Stomach (tissue), 9 donors: ENCODE measurements around the gene ASIC2. TPM values are rescaled to one million over a fixed set of nuclear protein-coding genes. Genes with fewer than 3 reads are reported as not detected.

Experiments
- DNase-seq, 2 donors: peaks; one replicate each; pipeline versions ENCODE4 v3.0.0 to v3.0.0-alpha.2; 2013 to 2019
- H3K27ac ChIP-seq, 5 donors: fragments of 200-600 bp in 4 of 5; sonication (generic) in 4 of 5; one replicate each; pipeline ENCODE4 v1.5.1; 2013 to 2019; ENCODE audit warnings: mild to moderate bottlenecking in 1 of 5, moderate library complexity in 1 of 5
- H3K27me3 ChIP-seq, 3 donors: fragments of 200-600 bp; sonication (generic); one replicate each; pipeline ENCODE4 v1.5.1; 2017 to 2019; ENCODE audit warnings: mixed run types in 1 of 3
- H3K36me3 ChIP-seq, 4 donors: fragments of 200-600 bp; sonication (generic); 1 replicate in 3 of 4; 2 replicates in 1 of 4; pipeline ENCODE4 v1.5.1; 2016 to 2019
- H3K4me1 ChIP-seq, 4 donors: fragments of 200-600 bp; sonication (generic); one replicate each; pipeline ENCODE4 v1.5.1; 2016 to 2019
- H3K4me3 ChIP-seq, 4 donors: fragments of 200-600 bp; sonication (generic) in 3 of 4; one replicate each; pipeline ENCODE4 v1.5.1; 2016 to 2019; ENCODE audit warnings: mild to moderate bottlenecking in 1 of 4
- H3K9me3 ChIP-seq, 4 donors: fragments of 200-600 bp; sonication (generic); one replicate each; pipeline ENCODE4 v1.5.1; 2016 to 2019
- CTCF ChIP-seq, 7 experiments: fragments of 450-650 bp in 4 of 7; fragments of 200-600 bp in 3 of 7; sonication (generic) in 3 of 7; IDR thresholded peaks; one replicate each; pipeline ENCODE4 v1.5.1; 2016 to 2019; ENCODE audit warnings: antibody characterized with exemption in 7 of 7, control low read depth in 2 of 7, mild to moderate bottlenecking in 1 of 7
- EP300 ChIP-seq: sonication (generic); formaldehyde crosslinking; IDR thresholded peaks from one replicate; pipeline ENCODE4 v1.6.1; 2017; ENCODE audit warnings: antibody characterized with exemption
- POLR2A ChIP-seq, 4 donors: fragments of 450-650 bp; IDR thresholded peaks; one replicate each; pipeline ENCODE4 v1.6.1; 2016; ENCODE audit warnings: antibody characterized with exemption in 4 of 4, control low read depth in 2 of 4, mild to moderate bottlenecking in 1 of 4, moderate library complexity in 1 of 4
- POLR2AphosphoS5 ChIP-seq, 3 donors: sonication (generic); formaldehyde crosslinking; IDR thresholded peaks; one replicate each; pipeline ENCODE4 v1.6.1; 2016; ENCODE audit warnings: antibody characterized with exemption in 3 of 3
- WGBS, 5 donors: extraction: QIAGEN DNeasy Blood & Tissue Kit in 3 of 5; methylation state at CpG; one replicate each; pipeline versions ENCODE4 v1.1.5 to v1.1.7; 2013 to 2018; 5-methylcytosine and 5-hydroxymethylcytosine counted together
- intact Hi-C: fragments of 100-400 bp; cut with DNase I; formaldehyde crosslinking; loops from one replicate; pipeline ENCODE4 v1.15.1; 2023; ENCODE audit warnings: low total_unique reads
- polyA plus RNA-seq, 3 donors: library from polyadenylated mRNA; stranded (reverse); fragments of 200-250 nt; gene quantifications; one replicate each; pipeline ENCODE4 v1.2.3, GENCODE V29; 2013
- total RNA-seq, 5 donors: library from RNA; depleted of rRNA; stranded (reverse); fragments of >200 nt; gene quantifications; one replicate each; pipeline versions ENCODE4 v1.1.0 to v1.2.3, GENCODE V29; 2014 to 2016
- donor health status: healthy with polysubstance abuse.
- donor health status: Bipolar disorder and iron deficiency.
- donor health status: healthy.

ASIC2 gene
- total and polyA plus RNA-seq, 8 donors: 0.13 to 0.18 TPM; not detected in 6

DNA sequence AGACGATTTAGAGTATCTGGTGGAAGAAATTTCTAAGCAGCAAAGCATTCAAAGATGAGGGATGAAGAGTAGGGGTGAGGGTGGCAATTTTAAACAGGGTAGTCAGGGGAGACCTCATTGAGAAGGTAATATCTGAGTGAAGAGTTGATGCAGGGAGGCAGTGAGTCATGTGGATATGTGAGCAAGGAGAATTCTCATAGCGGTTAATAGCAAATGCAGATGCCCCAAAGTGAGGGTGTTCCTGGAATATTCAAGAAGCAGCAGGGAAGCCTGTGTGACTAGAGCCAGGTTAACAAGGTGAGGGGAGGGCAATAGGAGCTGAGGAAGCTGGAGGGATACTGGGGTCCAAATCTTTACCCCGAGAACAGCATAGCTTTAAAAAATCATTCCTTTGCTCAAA lies 187.2 kb downstream of the ASIC2 start:
- DNase-seq: no peak
- WGBS, 5 donors: 51 to 85% (median 76%) methylated on average over 3 of the region's 3 CpGs
- Histone ChIP-seq H3K27ac (no peak overlapping the region), H3K36me3 (no peaks in the 10 kb centered on the region), H3K27me3 (peaks cover 0 to 17% (median 0%) of the 10 kb centered on the region in 3 donors), H3K9me3 (no peaks in the 10 kb centered on the region), H3K4me3 (no peak overlapping the region), H3K4me1 (no peaks in the 10 kb centered on the region)
- no peak for TF ChIP-seq POLR2AphosphoS5 (IDR thresholded peaks at IDR 0.05)
- no peak for TF ChIP-seq EP300
- TF ChIP-seq POLR2A (IDR thresholded peaks at IDR 0.05): no peak
- no peak for TF ChIP-seq CTCF (IDR thresholded peaks at IDR 0.05)
- intact Hi-C loops: no loop called here

DNA sequence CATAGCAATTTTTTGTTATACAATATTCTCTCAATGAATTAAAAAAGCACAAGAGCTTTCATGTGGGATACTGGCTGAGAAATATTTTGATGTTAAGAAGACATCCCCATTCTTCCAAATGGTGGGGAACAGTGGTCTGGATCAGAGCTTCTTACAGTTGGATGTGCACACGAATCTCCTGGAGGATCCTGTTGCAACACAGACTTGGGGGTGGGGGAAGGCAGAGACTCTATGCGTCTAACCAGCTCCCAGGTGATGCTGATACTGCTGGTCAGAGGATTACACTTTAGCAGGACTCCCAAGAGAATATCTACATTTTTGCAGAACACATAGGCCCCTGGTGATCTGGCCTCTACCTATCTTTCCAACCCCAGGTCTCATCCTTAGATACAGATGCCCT lies 193.2 kb downstream of the ASIC2 start:
- Histone ChIP-seq H3K27me3 (peaks cover 0 to 19% (median 0%) of the 10 kb centered on the region in 3 donors), H3K36me3 (no peaks in the 10 kb centered on the region), H3K27ac (no peak overlapping the region), H3K4me3 (no peak overlapping the region), H3K4me1 (no peaks in the 10 kb centered on the region), H3K9me3 (no peaks in the 10 kb centered on the region)
- 53 to 87% (median 65%) methylated on average over 2 of the region's 2 CpGs for WGBS, 5 donors
- intact Hi-C loops: no loop called here
- no peak for DNase-seq
- TF ChIP-seq POLR2A (IDR thresholded peaks at IDR 0.05) (no peak), POLR2AphosphoS5 (IDR thresholded peaks at IDR 0.05) (no peak), EP300 (no peak)

- Histone ChIP-seq H3K27ac (no peak overlapping the region), H3K9me3 (no peaks in the 10 kb centered on the region), H3K4me1 (no peaks in the 10 kb centered on the region), H3K36me3 (no peaks in the 10 kb centered on the region), H3K4me3 (no peak overlapping the region), H3K27me3 (peaks cover 0 to 26% (median 4%) of the 10 kb centered on the region in 3 donors)
- 86 to 89% (median 88%) methylated on average over 6 of the region's 6 CpGs for WGBS, 5 donors
- no peak for DNase-seq
- TF ChIP-seq POLR2A (IDR thresholded peaks at IDR 0.05): no peak
- no peak for TF ChIP-seq POLR2AphosphoS5 (IDR thresholded peaks at IDR 0.05)
- TF ChIP-seq EP300: no peak
- no peak for TF ChIP-seq CTCF (IDR thresholded peaks at IDR 0.05)
- intact Hi-C loops: no loop called here
Observed at GRCh38 chr17:33099252-33099651, 193.8 kb downstream of the ASIC2 start.

DNA sequence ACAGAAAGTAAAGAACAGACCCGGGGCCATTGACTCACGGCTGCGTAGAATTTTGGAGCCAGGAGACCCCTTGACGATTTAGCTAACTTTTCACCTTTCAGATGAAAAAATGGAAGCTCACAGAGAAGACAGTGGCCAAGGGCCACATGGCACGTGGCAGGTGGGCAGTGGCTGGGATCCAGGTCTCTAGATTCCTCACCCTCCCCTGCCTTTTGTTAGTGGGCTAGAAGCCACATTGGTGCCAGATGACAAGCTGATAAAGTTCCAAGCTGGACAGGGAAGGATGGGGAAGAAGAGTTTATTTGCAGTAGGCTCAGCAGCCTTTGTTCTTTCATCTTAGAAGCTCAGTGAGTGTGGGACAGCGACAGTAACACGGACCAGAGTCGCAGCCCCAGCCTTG lies 195.7 kb downstream of the ASIC2 start:
- H3K27me3 ChIP-seq: peaks cover 0 to 41% (median 9%) of the 10 kb centered on the region in 3 donors
- intact Hi-C loops: no loop called here
- DNase-seq: no peak
- no peak overlapping the region for H3K4me3 ChIP-seq
- H3K36me3 ChIP-seq: no peaks in the 10 kb centered on the region
- H3K9me3 ChIP-seq: no peaks in the 10 kb centered on the region
- WGBS, 5 donors: 69 to 79% (median 72%) methylated on average over 8 of the region's 8 CpGs
- TF ChIP-seq POLR2A (IDR thresholded peaks at IDR 0.05) (no peak), POLR2AphosphoS5 (IDR thresholded peaks at IDR 0.05) (no peak), CTCF (IDR thresholded peaks at IDR 0.05) (no peak), EP300 (no peak)
- no peak overlapping the region for H3K27ac ChIP-seq
- H3K4me1 ChIP-seq: no peaks in the 10 kb centered on the region

GRCh38 chr17:33096161-33096560 lies 196.9 kb downstream of the ASIC2 start:
- Histone ChIP-seq H3K27me3 (peaks cover 0 to 54% (median 9%) of the 10 kb centered on the region in 3 donors), H3K36me3 (no peaks in the 10 kb centered on the region), H3K4me3 (no peak overlapping the region), H3K4me1 (no peaks in the 10 kb centered on the region), H3K9me3 (no peaks in the 10 kb centered on the region), H3K27ac (no peak overlapping the region)
- DNase-seq: no peak
- 71 to 82% (median 79%) methylated on average over 4 of the region's 4 CpGs for WGBS, 5 donors
- TF ChIP-seq POLR2AphosphoS5 (IDR thresholded peaks at IDR 0.05) (no peak), EP300 (no peak), CTCF (IDR thresholded peaks at IDR 0.05) (no peak), POLR2A (IDR thresholded peaks at IDR 0.05) (no peak)
- intact Hi-C loops: no loop called here
